Endothelial cell of umbilical vein (primary cell): ENCODE measurements around the gene TBC1D8. TPM values are rescaled to one million over a fixed set of nuclear protein-coding genes. Genes with fewer than 3 reads are reported as not detected.
A peak's percentile ranks its signal among the peaks of the same experiment; 100 is the strongest.

Experiments used
- BruUV-seq: library from RNA; stranded (reverse); fragments of 400-500 nt; replicated peaks from 2 replicates; lab custom pipeline; 2021; lab: Mats Ljungman, UMichigan
- CTCF ChIA-PET: fragments of 300-600, 350-600 bp; sonication (Branson Sonifier 250); formaldehyde crosslinking; loops from one replicate; lab custom pipeline; 2021; ENCODE audit warnings: antibody characterized with exemption, inconsistent platforms; lab: Charles Lee
- POLR2A ChIA-PET: fragments of 300-600, 350-600 bp; sonication (Branson Sonifier 250); formaldehyde crosslinking; loops from one replicate; lab custom pipeline; 2021; ENCODE audit warnings: antibody characterized with exemption, inconsistent platforms; lab: Charles Lee
- DNase-seq: peaks from one replicate; pipeline ENCODE4 v3.0.0-alpha.2; 2011; ENCODE audit warnings: low read depth, low spot score
- FAIRE-seq: peaks from 2 replicates; lab custom pipeline; 2011; peaks lifted over from hg19 to GRCh38; lab: Jason Lieb, UNC
- H2AFZ ChIP-seq: 2 replicates; pipeline ENCODE4 v1.6.0; 2012; ENCODE audit warnings: low read depth, low read length, control low read depth, inconsistent platforms
- H3K27ac ChIP-seq: 2 replicates; pipeline ENCODE4 v1.5.1; 2011; ENCODE audit warnings: low read depth, mild to moderate bottlenecking, control low read depth, low read length, moderate library complexity; ENCODE audit not compliant: insufficient read depth
- H3K27me3 ChIP-seq, 2 experiments: 2 replicates each; pipeline versions ENCODE4 v1.6.0 to v1.6.1; 2011; ENCODE audit warnings: low read length in 2 of 2, mixed read lengths in 1 of 2; ENCODE audit not compliant: control insufficient read depth in 2 of 2, insufficient read depth in 2 of 2
- H3K36me3 ChIP-seq, 2 experiments: 2 replicates in 1 of 2; 3 replicates in 1 of 2; pipeline ENCODE4 v1.5.1; 2011; ENCODE audit warnings: low read length in 2 of 2, mild to moderate bottlenecking in 1 of 2, moderate library complexity in 1 of 2; ENCODE audit not compliant: control insufficient read depth in 2 of 2, insufficient read depth in 2 of 2; ENCODE audit errors: extremely low read depth in 1 of 2
- H3K4me1 ChIP-seq: 3 replicates; pipeline ENCODE4 v1.5.1; 2011; ENCODE audit warnings: mild to moderate bottlenecking, low read length; ENCODE audit not compliant: control insufficient read depth, insufficient read depth; ENCODE audit errors: extremely low read depth
- H3K4me2 ChIP-seq: 2 replicates; pipeline ENCODE4 v1.6.1; 2011; ENCODE audit warnings: low read length, control low read depth, mixed read lengths; ENCODE audit not compliant: insufficient read depth
- H3K4me3 ChIP-seq, 3 experiments: fragments of 200-600 bp in 1 of 3; sonication (generic), shearing (Covaris generic) in 1 of 3; replicated peaks in 1 of 3; 2 replicates each; pipeline ENCODE4 v1.5.1; 2011 to 2016; ENCODE audit warnings: control low read depth in 3 of 3, low read length in 3 of 3, mild to moderate bottlenecking in 2 of 3, inconsistent platforms in 1 of 3, low read depth in 1 of 3, moderate library complexity in 1 of 3; ENCODE audit not compliant: insufficient read depth in 1 of 3
- H3K79me2 ChIP-seq: 2 replicates; pipeline ENCODE4 v1.6.0; 2012; ENCODE audit warnings: low read length, inconsistent platforms; ENCODE audit not compliant: control insufficient read depth, insufficient read depth
- H3K9ac ChIP-seq: replicated peaks from 2 replicates; pipeline ENCODE3; 2011; ENCODE audit warnings: low read length, control low read depth; ENCODE audit not compliant: insufficient read depth; ENCODE audit errors: extremely low read depth
- H3K9me1 ChIP-seq: replicated peaks from 3 replicates; pipeline ENCODE4 v1.6.0; 2011; ENCODE audit warnings: mild to moderate bottlenecking, low read length; ENCODE audit not compliant: control insufficient read depth, insufficient read depth; ENCODE audit errors: extremely low read depth
- H3K9me3 ChIP-seq: replicated peaks from 2 replicates; pipeline ENCODE4 v1.5.1; 2012; ENCODE audit warnings: low read length, inconsistent platforms; ENCODE audit not compliant: control insufficient read depth, insufficient read depth
- H4K20me1 ChIP-seq: replicated peaks from 2 replicates; pipeline ENCODE3; 2011; ENCODE audit warnings: mild to moderate bottlenecking, low read length; ENCODE audit not compliant: control insufficient read depth, insufficient read depth; ENCODE audit errors: extremely low read depth
- EZH2 ChIP-seq: IDR thresholded peaks from 2 replicates; pipeline ENCODE4 v1.6.1; 2012; ENCODE audit warnings: borderline replicate concordance, low read depth, mild to moderate bottlenecking, moderate library complexity, low read length, inconsistent platforms; ENCODE audit not compliant: severe bottlenecking
- FOS ChIP-seq: IDR thresholded peaks from 2 replicates; pipeline ENCODE4 v1.6.1; 2011; ENCODE audit warnings: mild to moderate bottlenecking, low read length, moderate library complexity, borderline replicate concordance; ENCODE audit not compliant: insufficient read depth
- GATA2 ChIP-seq: IDR thresholded peaks from 2 replicates; pipeline ENCODE4 v1.7.0; 2011; ENCODE audit warnings: low read depth, mild to moderate bottlenecking, moderate library complexity, mixed read lengths, low read length; ENCODE audit not compliant: insufficient read length, insufficient read depth
- JUN ChIP-seq: IDR thresholded peaks from 2 replicates; pipeline ENCODE4 v1.6.1; 2011; ENCODE audit warnings: borderline replicate concordance, low read depth; ENCODE audit not compliant: insufficient read length, insufficient read depth
- MYC ChIP-seq: IDR thresholded peaks from one replicate; pipeline ENCODE4 v1.6.1; 2011; ENCODE audit warnings: mild to moderate bottlenecking, low read depth, low read length
- POLR2A ChIP-seq: IDR thresholded peaks from 2 replicates; pipeline ENCODE4 v1.6.1; 2012; ENCODE audit warnings: low read depth, mild to moderate bottlenecking, control low read depth, low read length
- POLR2AphosphoS5 ChIP-seq: IDR thresholded peaks from 2 replicates; pipeline ENCODE4 v1.6.1; 2012; ENCODE audit warnings: low read depth, mild to moderate bottlenecking, control low read depth, low read length, moderate library complexity; ENCODE audit not compliant: insufficient read depth
- dilution Hi-C: fragments of 300-500 bp; cut with MboI; formaldehyde crosslinking; loops from one replicate; pipeline ENCODE4 v1.15.0; 2019; ENCODE audit warnings: low sequenced_read_pairs; ENCODE audit not compliant: extremely low pct_ligation_motif_present
- intact Hi-C: fragments of 100-400 bp; cut with micrococcal nuclease; formaldehyde crosslinking; loops from one replicate; pipeline ENCODE4 v1.10.0; 2022
- polyA plus RNA-seq, 4 experiments: library from polyadenylated mRNA; depleted of rRNA in 3 of 4; stranded (reverse) in 3 of 4; unstranded in 1 of 4; fragments of >200 nt; gene quantifications; 2 replicates each; pipeline versions ENCODE4 v1.2.1 to v1.2.3, GENCODE V29; 2011 to 2012; ENCODE audit warnings: missing spikeins in 1 of 4
- total RNA-seq: library from RNA; stranded (reverse); gene quantifications from 2 replicates; pipeline ENCODE4 v1.2.3, GENCODE V29; 2021
- TF ChIP-seq, protein P1 (sequence below): IDR thresholded peaks from 2 replicates; pipeline ENCODE4 v1.6.1; 2011; ENCODE audit not compliant: insufficient read depth, insufficient read length
- TF ChIP-seq, protein P2 (sequence below), 2 donors: IDR thresholded peaks; 1 replicate in 1 of 2; 2 replicates in 1 of 2; pipeline ENCODE4 v1.5.1; 2011; ENCODE audit warnings: low read length in 2 of 2, mild to moderate bottlenecking in 2 of 2, moderate library complexity in 2 of 2, control low read depth in 1 of 2, inconsistent platforms in 1 of 2, low read depth in 1 of 2; ENCODE audit not compliant: insufficient read depth in 1 of 2; ENCODE audit errors: extremely low read depth in 1 of 2

Gene TBC1D8
- total and polyA plus RNA-seq, 2 donors (not counting 3 experiments of a cell fraction or from before 2014, with no cell fraction given), result 28.5 to 32.1 TPM

GRCh38 chr2:101058386-101058785 is 92.8 kb downstream of the TBC1D8 start:
- no peak for DNase-seq
- H3K27me3 ChIP-seq, result no peaks in the 10 kb centered on the region
- no peak overlapping the region for H3K27ac ChIP-seq
- H3K9ac ChIP-seq, result no peak overlapping the region
- dilution Hi-C loops (no loop called here), intact Hi-C loops (loop anchor here (5.0 kb wide), 1 partner anchor 49 kb away; no protein-coding TSS in a partner anchor)
- no peak for FAIRE-seq
- no peak overlapping the region for H3K4me3 ChIP-seq
- H4K20me1 ChIP-seq, result no peaks in the 10 kb centered on the region
- H3K9me1 ChIP-seq, result no peaks in the 10 kb centered on the region
- H3K79me2 ChIP-seq, result peaks cover 21% of the 10 kb centered on the region
- no peaks in the 10 kb centered on the region for H3K9me3 ChIP-seq
- TF ChIP-seq MYC, result no peak
- no peak for TF ChIP-seq POLR2A
- no peak for TF ChIP-seq JUN
- no peak for TF ChIP-seq GATA2
- H2AFZ ChIP-seq, result no peak overlapping the region
- H3K4me1 ChIP-seq, result peaks cover 5% of the 10 kb centered on the region
- peaks cover 0 to 6% of the 10 kb centered on the region in 2 experiments for H3K36me3 ChIP-seq
- POLR2A ChIA-PET, result no interaction called here
- H3K4me2 ChIP-seq, result no peak overlapping the region
- CTCF ChIA-PET, result no interaction called here
- no TSS peak for BruUV-seq

DNA sequence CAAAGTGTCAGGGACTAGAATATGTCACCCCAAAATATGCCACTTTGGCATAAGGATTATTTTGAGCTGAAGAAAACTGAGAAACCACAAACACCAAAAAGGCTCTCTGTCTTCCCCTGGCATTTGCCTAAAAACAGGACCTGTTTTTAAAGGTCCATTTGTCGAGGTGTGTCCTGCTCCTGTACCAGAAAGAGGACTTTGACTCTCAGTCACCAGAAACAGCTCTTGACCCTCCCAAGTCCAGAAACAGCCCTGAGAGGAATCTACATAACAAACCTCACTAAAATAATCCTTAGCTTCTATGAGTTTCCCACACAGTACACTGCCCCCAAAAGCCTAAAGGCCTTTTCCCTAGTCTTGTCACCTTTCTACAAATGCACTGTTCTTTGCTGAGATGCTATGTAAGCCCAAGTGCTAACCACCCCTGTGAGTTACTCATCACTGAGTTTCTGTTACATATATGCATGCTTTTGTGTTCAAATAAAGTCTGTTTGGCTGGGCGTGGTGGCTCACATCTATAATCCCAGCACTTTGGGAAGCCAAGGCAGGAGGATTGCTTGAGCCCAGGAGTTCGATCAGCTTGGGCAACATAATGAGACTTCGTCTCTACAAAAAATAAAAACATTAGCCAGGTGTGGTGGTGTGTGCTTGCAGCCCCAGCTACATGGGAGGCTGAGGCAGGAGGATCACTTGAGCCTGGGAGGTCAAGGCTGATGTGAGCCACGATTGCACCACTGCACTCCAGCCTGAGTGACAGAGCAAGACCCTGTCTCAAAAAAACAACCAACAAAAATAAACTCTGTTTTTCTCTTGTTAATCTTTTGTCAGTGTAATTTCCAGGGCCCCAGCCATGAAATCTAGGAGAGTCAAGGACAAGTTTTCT is 93.9 kb downstream of the TBC1D8 start:
- no peak for FAIRE-seq
- BruUV-seq, result TSS peak; percentile 3
- no peak overlapping the region for H3K9ac ChIP-seq
- ChIA-PET CTCF (interaction anchor here (1.2 to 2.7 kb wide), 5 partner anchors 8 to 148 kb away, joined by 3 to 9 read pairs (median 4); partner anchors contain the start of gene TBC1D8), POLR2A (no interaction called here)
- H3K4me1 ChIP-seq, result no peaks in the 10 kb centered on the region
- no peaks in the 10 kb centered on the region for H4K20me1 ChIP-seq
- TF ChIP-seq FOS (no peak), EZH2 (no peak), GATA2 (no peak), POLR2A (no peak), POLR2AphosphoS5 (no peak), JUN (no peak), MYC (no peak)
- TF ChIP-seq, protein P1, sequence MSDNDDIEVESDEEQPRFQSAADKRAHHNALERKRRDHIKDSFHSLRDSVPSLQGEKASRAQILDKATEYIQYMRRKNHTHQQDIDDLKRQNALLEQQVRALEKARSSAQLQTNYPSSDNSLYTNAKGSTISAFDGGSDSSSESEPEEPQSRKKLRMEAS, result no peak
- TF ChIP-seq, protein P2, sequence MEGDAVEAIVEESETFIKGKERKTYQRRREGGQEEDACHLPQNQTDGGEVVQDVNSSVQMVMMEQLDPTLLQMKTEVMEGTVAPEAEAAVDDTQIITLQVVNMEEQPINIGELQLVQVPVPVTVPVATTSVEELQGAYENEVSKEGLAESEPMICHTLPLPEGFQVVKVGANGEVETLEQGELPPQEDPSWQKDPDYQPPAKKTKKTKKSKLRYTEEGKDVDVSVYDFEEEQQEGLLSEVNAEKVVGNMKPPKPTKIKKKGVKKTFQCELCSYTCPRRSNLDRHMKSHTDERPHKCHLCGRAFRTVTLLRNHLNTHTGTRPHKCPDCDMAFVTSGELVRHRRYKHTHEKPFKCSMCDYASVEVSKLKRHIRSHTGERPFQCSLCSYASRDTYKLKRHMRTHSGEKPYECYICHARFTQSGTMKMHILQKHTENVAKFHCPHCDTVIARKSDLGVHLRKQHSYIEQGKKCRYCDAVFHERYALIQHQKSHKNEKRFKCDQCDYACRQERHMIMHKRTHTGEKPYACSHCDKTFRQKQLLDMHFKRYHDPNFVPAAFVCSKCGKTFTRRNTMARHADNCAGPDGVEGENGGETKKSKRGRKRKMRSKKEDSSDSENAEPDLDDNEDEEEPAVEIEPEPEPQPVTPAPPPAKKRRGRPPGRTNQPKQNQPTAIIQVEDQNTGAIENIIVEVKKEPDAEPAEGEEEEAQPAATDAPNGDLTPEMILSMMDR (IDR thresholded peaks at IDR 0.05; ENCODE audit: extremely low read depth in 1 of 2, insufficient read depth in 1 of 2, low read depth in 1 of 2, low read length in 2 of 2), result no peak
- no peak overlapping the region for H3K4me2 ChIP-seq
- H3K9me3 ChIP-seq, result no peaks in the 10 kb centered on the region
- no peak for DNase-seq
- H3K4me3 ChIP-seq, result no peak overlapping the region
- intact Hi-C loops (loop anchor here (5.0 kb wide), 1 partner anchor 50 kb away; no protein-coding TSS in a partner anchor), dilution Hi-C loops (no loop called here)
- peaks cover 0 to 6% of the 10 kb centered on the region in 2 experiments for H3K36me3 ChIP-seq
- no peaks in the 10 kb centered on the region for H3K9me1 ChIP-seq
- H3K27ac ChIP-seq, result no peak overlapping the region
- no peaks in the 10 kb centered on the region for H3K27me3 ChIP-seq
- peaks cover 12% of the 10 kb centered on the region for H3K79me2 ChIP-seq
- no peak overlapping the region for H2AFZ ChIP-seq
